Measurements from ENCODE around the gene MED13L. TPM values are rescaled to one million over a fixed set of nuclear protein-coding genes. Genes with fewer than 3 reads are reported as not detected.
A peak's percentile ranks its signal among the peaks of the same experiment; 100 is the strongest.

MED13L gene
- total and polyA plus RNA-seq, 2 of the 4 experiments (the other 2 are of a cell fraction): 17.9 to 49.1 TPM

DNA sequence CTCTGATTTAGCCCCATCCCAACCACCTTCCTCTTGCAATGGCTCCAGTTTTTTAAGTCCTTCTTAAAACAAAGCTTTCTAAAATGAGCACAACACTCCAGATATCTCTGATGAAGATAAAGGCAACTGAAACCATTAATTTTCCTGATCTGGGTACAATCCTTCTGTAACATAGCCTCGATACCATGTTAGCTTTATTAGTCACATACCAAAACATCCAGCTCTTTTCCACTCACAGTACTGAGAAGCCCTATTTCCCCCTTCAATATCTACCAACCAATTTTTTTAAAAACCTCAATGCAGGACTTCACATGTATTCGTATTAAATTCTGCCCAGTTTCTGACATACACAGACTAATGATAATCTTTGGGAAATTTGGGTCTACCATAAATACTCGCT is 105.9 kb downstream of the MED13L start:
- BruUV-seq (replicated peaks): no TSS peak
- Histone ChIP-seq H3K23ac (ENCODE audit: low read depth, low read length) (no peak overlapping the region), H3K56ac (ENCODE audit: extremely low read depth, insufficient read depth, low read length) (no peak overlapping the region), H3K27ac (ENCODE audit: insufficient read depth, low read length) (no peak overlapping the region), H3K4me1 (ENCODE audit: control insufficient read depth, insufficient read depth, low read length) (peaks cover 2% of the 10 kb centered on the region), H3K36me3 (ENCODE audit: control insufficient read depth, insufficient read depth, low read length) (no peaks in the 10 kb centered on the region), H2AFZ (replicated peaks; ENCODE audit: low read length, poor library complexity) (no peak overlapping the region), H2BK20ac (ENCODE audit: low read depth, low read length) (no peak overlapping the region), H2BK120ac (ENCODE audit: low read depth, low read length) (no peak overlapping the region), H4K20me1 (ENCODE audit: insufficient read depth, low read length) (peaks cover 82% of the 10 kb centered on the region), H3K9me1 (ENCODE audit: insufficient read depth, low read length) (peaks cover 4% of the 10 kb centered on the region), H4K5ac (ENCODE audit: low read depth, low read length) (no peak overlapping the region), H3K14ac (replicated peaks; ENCODE audit: low read depth, low read length) (0 out of 2 replicates have a peak overlapping the region, but pooled peaks have one; percentile 18), H3K4me2 (ENCODE audit: low read depth, low read length) (peak overlapping the region; percentile 40; the same call in 1 of the 2 replicates), H3K4me3 (ENCODE audit: insufficient read depth, low read depth, low read length) (no peak overlapping the region), H3K18ac (ENCODE audit: low read depth, low read length) (no peak overlapping the region), H3K4ac (ENCODE audit: low read depth, low read length) (no peak overlapping the region), H3K27me3 (ENCODE audit: control insufficient read depth, insufficient read depth, low read length) (no peaks in the 10 kb centered on the region), H2BK5ac (ENCODE audit: low read depth, low read length, poor library complexity, severe bottlenecking) (no peak overlapping the region), H3K9me3 (ENCODE audit: control insufficient read depth, insufficient read depth, low read length) (no peaks in the 10 kb centered on the region), H3K9ac (ENCODE audit: low read depth, low read length) (no peak overlapping the region), H4K91ac (ENCODE audit: insufficient read depth, low read depth, low read length) (no peak overlapping the region), H2BK15ac (ENCODE audit: low read depth, low read length) (no peak overlapping the region), H4K8ac (ENCODE audit: low read depth in 2 of 2, low read length in 2 of 2) (no peak overlapping the region), H2AK5ac (ENCODE audit: low read depth, low read length) (no peak overlapping the region), H3K79me1 (ENCODE audit: low read depth in 1 of 2, low read length in 2 of 2) (peaks cover 30 to 80% of the 10 kb centered on the region in 2 experiments), H2AK9ac (replicated peaks; ENCODE audit: low read depth, low read length, poor library complexity) (no peak overlapping the region)
- in situ Hi-C loops (cut with MboI; ENCODE audit: low sequenced_read_pairs): no loop called here
- ATAC-seq (ENCODE audit: low read depth): peak; percentile 75
- DNase-seq: peak; percentile 54
- TF ChIP-seq CEBPB (IDR thresholded peaks at IDR 0.05; ENCODE audit: low read depth, low read length) (no peak), MXI1 (IDR thresholded peaks at IDR 0.05; ENCODE audit: borderline replicate concordance, low read depth, low read length) (no peak), RCOR1 (IDR thresholded peaks at IDR 0.05; ENCODE audit: insufficient replicate concordance, low read length) (no peak), BHLHE40 (IDR thresholded peaks at IDR 0.05; ENCODE audit: low read depth, low read length) (no peak), MAFK (IDR thresholded peaks at IDR 0.05; ENCODE audit: low read depth, low read length) (no peak), RAD21 (IDR thresholded peaks at IDR 0.05; ENCODE audit: low read length) (no peak), NFE2L2 (IDR thresholded peaks at IDR 0.05; ENCODE audit: low read depth, low read length) (no peak), RFX5 (IDR thresholded peaks at IDR 0.05; ENCODE audit: low read depth, low read length) (no peak), POLR2A (IDR thresholded peaks at IDR 0.05; ENCODE audit: low read depth, low read length) (no peak), CHD1 (IDR thresholded peaks at IDR 0.05; ENCODE audit: low read depth, low read length) (no peak), FOS (IDR thresholded peaks at IDR 0.05; ENCODE audit: low read depth, low read length) (no peak), SMC3 (IDR thresholded peaks at IDR 0.05; ENCODE audit: low read depth, low read length) (no peak), MAZ (IDR thresholded peaks at IDR 0.05; ENCODE audit: borderline replicate concordance, low read depth, low read length) (no peak)
- TF ChIP-seq, protein P1, sequence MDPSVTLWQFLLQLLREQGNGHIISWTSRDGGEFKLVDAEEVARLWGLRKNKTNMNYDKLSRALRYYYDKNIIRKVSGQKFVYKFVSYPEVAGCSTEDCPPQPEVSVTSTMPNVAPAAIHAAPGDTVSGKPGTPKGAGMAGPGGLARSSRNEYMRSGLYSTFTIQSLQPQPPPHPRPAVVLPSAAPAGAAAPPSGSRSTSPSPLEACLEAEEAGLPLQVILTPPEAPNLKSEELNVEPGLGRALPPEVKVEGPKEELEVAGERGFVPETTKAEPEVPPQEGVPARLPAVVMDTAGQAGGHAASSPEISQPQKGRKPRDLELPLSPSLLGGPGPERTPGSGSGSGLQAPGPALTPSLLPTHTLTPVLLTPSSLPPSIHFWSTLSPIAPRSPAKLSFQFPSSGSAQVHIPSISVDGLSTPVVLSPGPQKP (IDR thresholded peaks at IDR 0.05; ENCODE audit: borderline replicate concordance, low read depth, low read length): no peak
- TF ChIP-seq, protein P2, sequence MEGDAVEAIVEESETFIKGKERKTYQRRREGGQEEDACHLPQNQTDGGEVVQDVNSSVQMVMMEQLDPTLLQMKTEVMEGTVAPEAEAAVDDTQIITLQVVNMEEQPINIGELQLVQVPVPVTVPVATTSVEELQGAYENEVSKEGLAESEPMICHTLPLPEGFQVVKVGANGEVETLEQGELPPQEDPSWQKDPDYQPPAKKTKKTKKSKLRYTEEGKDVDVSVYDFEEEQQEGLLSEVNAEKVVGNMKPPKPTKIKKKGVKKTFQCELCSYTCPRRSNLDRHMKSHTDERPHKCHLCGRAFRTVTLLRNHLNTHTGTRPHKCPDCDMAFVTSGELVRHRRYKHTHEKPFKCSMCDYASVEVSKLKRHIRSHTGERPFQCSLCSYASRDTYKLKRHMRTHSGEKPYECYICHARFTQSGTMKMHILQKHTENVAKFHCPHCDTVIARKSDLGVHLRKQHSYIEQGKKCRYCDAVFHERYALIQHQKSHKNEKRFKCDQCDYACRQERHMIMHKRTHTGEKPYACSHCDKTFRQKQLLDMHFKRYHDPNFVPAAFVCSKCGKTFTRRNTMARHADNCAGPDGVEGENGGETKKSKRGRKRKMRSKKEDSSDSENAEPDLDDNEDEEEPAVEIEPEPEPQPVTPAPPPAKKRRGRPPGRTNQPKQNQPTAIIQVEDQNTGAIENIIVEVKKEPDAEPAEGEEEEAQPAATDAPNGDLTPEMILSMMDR (conservative IDR thresholded peaks at IDR 0.05; ENCODE audit: low read depth, low read length): no peak
- TF ChIP-seq, protein P3, sequence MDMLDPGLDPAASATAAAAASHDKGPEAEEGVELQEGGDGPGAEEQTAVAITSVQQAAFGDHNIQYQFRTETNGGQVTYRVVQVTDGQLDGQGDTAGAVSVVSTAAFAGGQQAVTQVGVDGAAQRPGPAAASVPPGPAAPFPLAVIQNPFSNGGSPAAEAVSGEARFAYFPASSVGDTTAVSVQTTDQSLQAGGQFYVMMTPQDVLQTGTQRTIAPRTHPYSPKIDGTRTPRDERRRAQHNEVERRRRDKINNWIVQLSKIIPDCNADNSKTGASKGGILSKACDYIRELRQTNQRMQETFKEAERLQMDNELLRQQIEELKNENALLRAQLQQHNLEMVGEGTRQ (IDR thresholded peaks at IDR 0.05; ENCODE audit: low read depth, low read length): no peak
- dilution Hi-C loops (cut with HindIII; ENCODE audit: low sequenced_read_pairs, unreplicated experiment): no loop called here
- intact Hi-C loops (cut with micrococcal nuclease): no loop called here
- POLR2A ChIA-PET (ENCODE audit: unreplicated experiment): no interaction called here
- CTCF ChIA-PET: interaction anchor here (0.5 kb wide), 1 partner anchor 396 kb away, joined by 5 read pairs; no protein-coding TSS in a partner anchor
- WGBS, 2 experiments (ENCODE audit: extremely low coverage in 2 of 2, insufficient read length in 1 of 2): 0% methylated on average over 1 of the region's 3 CpGs; no CpG with 5 or more reads in 1 of the 2 experiments
